GM21526 (cell line): Measurements from ENCODE around the gene BMERB1.
"Not testable (repeated sequence)": the region's sequence is repeated elsewhere in the genome, so short reads cannot be mapped to it uniquely, and the experiment has no call there.

Source experiments
- ATAC-seq: cut with Tn5 transposase; IDR thresholded peaks from one replicate; pipeline ENCODE4 v1.9.1; 2021; ENCODE audit warnings: moderate library complexity; ENCODE audit not compliant: unreplicated experiment, low FRiP score

BMERB1 gene

DNA sequence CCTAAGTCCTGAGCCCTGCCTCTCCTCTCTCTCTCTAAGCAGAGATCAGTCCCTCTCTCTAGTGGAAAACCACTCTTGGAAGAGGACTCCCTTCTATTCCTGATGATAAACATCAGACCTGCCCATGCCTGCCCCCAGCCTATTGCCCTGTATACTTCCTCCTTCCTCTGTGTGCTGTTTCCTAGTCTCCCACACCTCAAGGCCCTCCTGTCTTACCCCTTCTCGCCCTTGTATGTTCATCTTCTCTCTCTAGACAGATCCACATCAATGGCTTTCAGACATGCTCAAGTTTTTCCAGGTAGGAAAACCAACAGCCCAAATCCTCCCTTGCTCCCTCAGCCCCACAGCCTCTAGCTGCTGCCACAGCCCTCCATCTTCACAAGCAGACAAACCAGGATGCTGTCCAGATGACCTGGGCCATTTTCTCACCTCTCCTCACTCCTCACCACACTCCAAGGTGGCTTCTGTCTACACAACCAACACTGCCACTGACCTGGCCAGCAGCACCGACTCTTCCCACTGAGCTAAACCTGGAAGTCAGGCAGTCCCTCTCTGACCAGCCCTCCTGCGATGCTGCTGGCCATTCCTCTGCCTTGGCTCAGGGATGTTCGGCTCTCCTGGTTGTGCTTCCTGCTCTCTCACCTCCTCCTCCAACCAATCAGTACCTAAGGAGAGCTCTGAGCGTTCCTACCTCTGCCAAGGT lies 172.3 kb downstream of the BMERB1 start:
- ATAC-seq: no peak

DNA sequence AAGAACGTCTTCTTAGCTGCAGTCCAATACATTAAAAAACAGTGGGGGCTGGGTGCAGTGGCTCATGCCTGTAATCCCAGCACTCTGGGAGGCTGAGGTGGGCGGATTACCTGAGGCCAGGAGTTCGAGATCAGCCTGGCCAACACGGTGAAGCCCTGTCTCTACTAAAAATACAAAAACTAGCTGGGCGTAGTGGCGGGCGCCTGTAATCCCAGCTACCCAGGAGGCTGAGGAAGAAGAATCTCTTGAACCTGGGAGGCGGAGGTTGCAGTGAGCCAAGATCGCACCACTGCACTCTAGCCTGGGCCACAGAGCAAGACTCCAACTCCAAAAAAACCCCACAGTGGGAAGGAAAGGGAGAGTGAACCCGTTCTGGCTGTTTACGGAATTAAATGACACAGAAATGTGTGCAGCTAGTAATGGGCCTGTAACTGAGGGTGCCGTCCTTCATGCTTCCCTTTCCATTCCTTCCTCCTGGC lies 172.9 kb downstream of the BMERB1 start:
- not testable (repeated sequence) for ATAC-seq

DNA sequence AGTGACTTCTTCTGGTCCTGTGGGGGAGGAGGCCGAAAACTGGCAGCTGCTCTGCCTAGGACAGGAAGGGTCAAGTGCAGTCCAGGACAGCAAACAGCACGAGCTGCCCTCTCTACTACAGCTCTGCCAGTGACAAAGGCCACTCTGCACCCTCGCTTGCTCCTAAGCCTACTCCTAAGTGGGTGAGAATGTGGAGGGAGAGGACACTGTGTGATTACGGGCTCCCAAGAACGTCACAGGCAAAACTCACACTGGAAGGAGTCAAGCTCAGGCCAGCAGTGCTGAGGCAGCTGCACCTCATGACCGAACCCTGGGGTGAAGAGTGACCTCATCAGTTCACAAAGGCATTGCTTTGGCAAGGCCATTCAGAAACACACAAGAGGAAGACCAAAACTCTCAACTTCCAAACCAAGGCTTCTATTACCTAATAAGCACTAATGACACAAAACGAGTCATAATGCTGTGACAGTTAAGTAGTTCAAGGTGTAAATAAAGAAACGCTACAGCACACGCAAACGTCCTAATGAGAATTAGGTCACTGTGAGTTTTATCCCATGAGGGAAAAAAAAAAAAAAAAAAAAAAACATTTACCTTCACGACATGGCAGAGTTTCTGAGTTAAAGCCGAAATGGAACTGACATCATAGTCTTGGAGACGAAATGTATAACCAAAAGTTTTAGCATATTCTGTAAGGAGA lies 173.5 kb downstream of the BMERB1 start:
- no peak for ATAC-seq

DNA sequence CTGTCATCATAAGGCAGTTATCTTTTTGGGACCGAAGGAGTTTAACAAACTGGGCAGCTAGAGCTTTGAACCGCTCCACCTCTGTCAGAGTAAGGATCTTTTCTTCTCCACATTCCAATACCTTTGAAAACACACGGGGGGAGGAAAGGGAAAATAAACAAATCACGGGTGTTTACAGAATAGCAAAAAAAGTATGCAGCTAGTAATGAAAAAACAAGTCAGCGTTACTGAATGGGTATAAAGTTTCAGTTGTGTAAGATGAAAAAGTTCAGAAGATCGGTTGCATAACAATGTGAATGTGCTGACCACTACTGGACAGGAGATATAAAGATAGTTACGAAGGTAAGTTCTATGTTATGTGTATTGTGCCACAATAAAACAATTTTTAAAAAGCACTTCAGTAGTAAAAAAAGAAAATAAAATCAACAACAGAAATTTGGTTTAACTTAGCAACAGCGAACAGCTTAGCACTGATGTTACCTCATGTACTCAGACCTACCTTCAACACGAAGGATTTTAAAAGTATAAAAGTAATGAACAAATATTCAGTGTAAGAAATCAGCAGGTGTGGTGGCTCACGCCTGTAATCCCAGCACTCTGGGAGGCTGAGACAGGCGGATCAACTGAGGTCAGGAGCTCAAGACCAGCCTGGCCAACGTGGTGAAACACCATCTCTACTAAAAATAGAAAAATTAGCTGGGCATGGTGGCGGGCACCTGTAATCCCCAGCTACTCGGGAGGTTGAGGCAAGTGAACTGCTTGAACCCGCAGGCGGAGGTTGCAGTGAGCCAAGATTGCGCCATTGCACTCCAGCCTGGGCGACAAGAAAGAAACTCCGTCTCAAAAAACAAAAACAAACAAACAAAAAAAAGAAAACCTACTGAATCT lies 174.3 kb downstream of the BMERB1 start:
- no peak for ATAC-seq

DNA sequence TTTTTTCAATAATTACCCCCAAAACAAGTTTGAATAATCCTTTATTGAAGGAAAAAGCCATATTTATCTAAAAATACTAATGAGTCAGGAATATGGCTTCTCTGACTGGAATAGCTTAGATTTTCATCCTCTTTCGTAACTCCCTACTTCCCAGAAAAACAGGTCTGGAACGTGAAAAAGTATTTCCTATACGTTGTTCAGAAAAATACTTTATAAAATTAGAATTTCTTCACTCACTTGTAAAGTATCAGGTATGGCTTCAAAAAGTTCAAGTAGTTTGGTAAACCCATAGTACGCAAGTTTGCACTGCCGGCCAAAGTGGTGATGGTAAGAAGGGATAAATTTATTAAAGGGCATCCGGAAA lies 174.9 kb downstream of the BMERB1 start:
- no peak for ATAC-seq

DNA sequence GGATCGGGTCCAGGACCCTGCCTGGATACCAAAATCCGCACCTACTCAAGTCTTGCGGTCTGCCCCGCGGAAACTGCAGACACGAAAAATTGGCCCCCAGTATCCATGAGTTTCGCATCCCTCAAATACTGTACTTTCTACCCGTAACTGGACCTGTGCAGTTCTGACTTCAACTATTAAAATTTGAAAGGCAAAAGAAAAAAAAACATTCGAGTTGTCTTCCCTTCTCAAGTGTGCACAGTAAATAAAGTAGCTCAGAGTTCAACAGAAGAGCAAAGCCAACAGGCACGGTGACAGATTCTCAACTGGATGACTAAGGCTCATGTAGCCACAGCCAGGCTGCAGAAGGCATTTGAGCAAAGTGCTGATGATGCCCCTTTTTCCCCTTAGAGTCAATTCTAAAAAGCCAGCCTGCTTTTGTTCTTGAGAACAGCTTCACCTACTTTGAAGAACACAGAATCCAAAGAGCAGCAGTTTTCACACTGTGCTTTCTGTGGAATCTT lies 176.0 kb downstream of the BMERB1 start:
- no peak for ATAC-seq

DNA sequence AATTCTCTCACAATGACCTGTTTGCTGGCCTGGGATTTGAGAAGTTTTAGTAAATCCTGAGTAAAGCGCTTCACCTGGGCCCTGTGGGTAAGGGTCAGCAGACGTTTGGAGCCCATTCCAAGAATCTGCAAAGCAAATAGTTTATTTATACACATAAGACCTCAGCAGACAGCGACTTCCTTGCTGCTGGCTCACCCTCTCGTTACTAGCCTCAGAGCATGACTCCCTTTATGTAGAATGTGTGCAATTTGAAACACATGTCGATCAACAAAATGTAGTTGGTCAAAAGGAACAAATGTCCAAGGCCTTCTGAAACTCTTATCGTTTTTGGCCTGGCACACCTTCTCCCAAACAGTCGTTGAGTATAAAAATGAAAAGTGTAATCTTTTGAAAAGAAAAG lies 177.2 kb downstream of the BMERB1 start:
- no peak for ATAC-seq

DNA sequence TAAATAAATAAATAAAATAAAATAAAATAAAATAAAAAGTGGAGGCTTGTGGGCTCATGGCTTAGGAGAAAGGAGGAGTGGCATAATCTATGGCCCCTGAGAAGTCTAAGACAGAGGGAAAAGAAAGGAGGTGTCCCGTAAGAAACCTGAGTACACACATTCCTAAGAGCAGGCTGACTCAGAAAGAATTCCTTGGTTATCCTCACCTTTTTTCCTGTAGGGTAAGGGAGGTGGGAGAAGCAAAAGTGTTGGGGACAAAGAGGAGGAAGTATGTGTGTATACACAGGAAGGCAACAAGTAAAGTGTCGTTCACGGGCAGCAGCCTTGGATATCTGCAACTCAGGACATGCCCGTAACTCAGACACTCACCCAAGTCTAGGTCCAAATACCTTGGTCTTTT lies 179.3 kb downstream of the BMERB1 start:
- no peak for ATAC-seq

DNA sequence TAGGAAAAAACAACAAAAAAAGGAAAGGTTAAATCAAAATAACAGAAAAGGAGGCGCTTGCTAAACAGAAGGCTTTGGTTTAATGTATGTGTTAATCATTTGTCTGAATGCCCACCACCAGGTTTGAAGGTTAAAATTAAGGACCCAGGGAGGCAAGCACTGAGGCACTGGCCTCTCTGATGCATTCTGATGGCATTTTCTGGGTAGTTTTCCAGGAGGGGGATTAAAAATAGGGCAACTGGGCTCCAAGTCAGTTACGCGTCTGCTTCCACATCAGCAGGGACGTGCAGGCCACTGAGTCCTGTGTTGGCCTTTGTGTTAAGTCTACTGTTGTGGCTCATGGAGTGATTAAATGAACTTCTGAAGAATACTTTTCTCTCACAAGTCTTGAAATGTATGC lies 181.6 kb downstream of the BMERB1 start:
- no peak for ATAC-seq

DNA sequence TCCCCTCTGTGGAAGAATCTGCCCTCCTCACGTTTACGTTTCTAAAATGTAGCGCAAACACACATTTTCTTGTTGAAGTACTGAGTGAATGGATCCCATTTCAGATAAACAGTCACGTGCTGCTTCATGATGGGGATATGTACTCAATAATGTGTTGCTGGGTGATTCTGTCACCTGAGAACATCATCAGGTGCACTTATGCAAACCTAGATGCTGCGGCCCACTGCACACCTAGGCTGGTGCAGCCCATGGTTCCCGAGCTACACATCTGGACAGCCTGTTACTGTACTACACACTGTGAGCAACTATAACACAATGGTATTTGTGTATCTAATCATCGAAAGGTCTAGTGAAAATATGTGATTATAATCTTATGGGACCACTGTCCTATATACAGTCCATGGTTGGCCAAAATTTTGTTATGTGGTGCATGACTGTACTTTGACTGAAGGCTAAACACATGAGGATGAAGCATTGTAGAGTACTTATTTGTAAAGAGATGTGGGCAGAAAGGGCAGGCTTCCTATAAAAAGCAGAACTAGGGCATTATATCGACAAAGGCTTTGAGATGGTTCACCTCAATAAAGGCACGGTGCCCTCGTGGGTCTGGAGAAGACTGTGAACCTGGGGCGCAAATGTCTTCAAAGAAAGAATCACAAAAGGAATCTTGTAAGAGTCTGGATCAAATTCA lies 182.2 kb downstream of the BMERB1 start:
- ATAC-seq: no peak

DNA sequence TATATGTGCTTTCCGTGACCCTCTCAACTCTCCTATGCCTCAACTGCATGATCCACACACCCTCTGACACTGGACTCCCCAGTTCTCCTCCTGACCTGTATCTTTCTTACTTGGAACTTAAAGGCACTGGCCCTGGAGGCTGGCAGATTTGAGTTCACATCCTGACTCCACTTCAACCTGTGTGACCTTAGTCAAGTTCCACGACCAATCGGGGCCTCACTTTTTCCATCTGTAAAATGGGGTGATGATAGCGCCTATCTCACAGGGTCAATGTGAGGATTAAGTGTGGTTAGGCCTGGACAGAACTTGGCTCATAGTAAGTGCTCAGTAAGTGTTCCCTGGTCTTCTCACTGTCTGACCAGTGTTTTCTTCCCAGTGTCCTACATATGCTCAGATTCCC lies 183.5 kb downstream of the BMERB1 start:
- ATAC-seq: no peak

DNA sequence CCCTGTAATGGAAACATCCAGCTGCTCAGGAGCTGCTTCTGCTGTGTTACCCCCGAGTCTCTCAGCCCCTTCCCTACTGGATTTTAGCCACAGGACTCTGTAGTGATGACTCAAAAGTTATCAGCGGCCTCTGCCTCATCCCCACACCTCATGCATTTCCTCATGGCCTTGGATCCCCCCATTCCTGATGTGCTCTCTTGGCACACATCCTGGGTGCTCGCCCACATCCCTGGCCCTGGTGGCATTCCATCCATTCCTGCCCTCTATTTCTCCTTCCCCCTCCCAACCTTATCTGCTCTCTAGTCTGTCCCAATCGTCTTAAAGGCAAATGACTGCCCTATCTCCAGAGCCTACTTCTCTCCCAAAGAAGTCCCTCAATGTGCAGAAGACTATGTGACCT lies 184.0 kb downstream of the BMERB1 start:
- ATAC-seq: no peak

DNA sequence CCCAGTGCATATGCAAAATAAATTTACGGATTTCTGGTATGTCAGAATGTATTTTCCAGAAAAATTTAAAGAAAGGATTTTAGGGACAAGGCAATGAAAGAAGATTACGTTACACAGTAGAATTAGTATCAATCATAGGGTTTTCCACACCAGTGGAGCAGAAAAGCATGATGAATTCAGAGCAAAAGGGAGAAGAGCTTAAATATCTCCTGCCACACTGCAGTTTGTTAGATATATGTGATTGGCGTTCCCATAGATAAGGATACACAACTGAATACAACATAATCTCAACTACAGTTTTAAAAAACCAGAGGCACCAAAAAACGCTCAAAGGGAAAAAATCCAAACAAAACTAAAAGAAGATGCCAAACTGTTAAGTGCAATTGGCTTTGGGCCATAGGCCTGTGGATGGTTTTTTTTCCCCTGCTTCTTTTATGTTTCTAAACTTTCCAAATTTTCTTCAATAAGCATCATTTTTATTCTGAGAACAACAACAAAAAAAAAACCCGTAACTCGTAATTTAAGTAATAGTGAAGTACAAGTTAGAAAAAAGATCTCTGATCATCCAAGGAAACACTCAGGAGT lies 186.3 kb downstream of the BMERB1 start:
- no peak for ATAC-seq

DNA sequence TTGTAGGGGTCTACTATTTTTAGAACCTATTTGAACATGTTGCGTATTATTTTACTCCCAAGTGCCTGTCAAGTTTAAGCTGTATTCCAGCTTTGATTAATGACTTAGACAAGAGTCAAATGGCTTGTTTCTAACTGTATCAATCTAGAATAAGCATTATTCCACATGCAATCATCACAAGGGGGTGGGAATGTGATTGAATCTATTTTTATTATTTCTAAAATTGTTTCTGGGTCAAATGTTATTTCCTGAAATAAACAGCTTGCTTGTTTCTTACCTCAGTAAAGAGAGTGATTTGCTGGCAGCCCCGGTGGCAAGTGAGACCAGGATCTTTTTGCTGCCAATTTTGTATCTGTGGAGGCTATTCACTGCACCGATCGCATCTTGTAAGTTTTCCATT lies 187.1 kb downstream of the BMERB1 start:
- no peak for ATAC-seq

DNA sequence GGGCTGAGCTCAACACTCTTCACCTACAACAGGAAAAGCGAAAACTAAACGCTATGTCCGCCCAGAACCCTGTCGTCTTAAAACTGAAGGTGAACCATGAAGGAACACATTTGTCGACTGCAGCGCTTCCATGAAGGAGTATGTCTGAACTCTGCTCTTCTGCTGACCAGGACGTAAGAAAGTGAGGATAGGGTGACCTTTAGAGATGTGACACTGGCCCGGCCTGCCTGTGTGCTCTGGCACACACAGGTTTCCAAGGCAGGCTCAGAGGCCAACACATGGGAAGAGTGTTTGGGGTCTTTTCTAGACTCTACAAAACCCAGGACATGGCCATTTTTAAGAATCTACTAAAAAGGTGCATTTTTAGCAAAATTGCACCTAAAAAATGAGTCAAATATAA lies 187.5 kb downstream of the BMERB1 start:
- ATAC-seq: no peak

DNA sequence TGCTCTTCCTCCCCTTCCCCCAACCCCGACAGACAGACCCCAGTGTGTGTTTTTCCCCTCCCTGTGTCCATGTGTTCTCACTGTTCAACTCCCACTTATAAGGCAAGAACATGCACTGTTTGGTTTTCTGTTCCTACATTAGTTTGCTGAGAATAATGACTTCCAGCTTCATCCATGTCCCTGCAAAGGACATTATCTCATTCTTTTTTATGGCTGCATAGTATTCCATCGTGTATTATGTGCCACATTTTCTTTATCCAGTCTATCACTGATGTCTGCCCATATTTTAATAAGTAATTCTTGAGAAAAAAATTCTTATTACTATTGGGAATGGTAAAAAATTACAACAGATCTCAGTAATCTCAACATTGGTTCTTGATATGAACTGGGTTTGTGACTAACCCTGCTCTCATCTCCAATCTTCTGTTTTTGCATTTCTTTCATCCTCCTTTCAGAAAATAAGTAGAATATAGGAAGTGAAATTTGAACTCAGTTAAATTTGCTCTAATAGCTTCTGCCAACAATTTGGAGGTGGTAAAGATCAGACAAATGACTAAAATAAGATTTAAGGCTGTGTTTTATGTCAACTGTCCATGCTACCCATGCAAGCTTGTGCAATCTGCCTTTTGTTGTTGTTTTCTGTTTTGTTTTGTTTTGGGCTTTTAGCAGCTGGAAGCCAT lies 197.5 kb downstream of the BMERB1 start:
- ATAC-seq: no peak

DNA sequence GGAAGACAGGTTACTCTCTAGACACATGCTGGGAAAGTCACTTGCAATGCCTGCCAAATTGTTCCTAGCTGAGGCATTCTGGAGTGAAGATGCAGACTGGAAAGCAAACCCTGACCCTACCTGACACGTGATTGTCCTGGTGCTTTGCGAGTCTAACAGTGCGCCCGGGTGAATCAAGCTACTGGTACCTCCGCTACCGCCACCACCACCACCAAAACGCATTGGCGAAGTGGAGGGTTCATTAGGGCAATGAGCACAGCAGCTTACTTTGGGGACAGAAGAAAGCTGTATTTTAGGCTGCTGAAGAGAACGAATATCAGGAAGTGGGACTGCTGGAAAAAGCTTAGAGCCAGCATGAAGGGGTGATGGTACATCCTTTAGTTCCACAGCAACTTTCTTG lies 201.5 kb downstream of the BMERB1 start:
- ATAC-seq: no peak

DNA sequence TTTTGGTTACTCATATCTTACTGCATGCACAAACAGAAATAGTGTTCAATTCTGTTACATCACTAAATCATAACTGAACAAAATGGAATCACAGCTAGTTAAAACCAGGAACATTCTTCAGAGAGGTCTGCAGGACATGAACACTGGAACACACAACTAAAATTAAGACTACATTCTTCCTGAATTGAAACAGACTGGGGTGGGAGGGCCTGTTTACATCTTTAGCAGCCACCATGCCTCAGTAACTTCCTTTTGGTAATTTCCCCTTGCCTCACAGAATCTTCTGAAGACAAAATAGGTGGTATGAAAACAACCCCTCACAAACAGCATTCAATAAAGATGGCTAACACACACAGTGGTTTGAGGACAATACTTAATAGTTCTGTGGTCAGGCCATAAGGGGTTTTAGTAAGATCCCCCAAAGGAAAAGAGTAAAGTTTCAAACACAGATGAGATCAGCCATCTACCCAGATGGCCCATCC lies 202.0 kb downstream of the BMERB1 start:
- no peak for ATAC-seq
